Esophagus squamous epithelium (tissue), 5 donors: ENCODE measurements around the gene OR1I1. TPM values are rescaled to one million over a fixed set of nuclear protein-coding genes. Genes with fewer than 3 reads are reported as not detected.

Experiments
- DNase-seq: peaks from one replicate; lab custom pipeline; 2025; lab: John Stamatoyannopoulos, UW
- H3K27ac ChIP-seq, 4 donors: fragments of 200-600 bp; sonication (generic); one replicate each; pipeline ENCODE4 v1.5.1; 2016 to 2019; ENCODE audit warnings: mild to moderate bottlenecking in 1 of 4
- H3K27me3 ChIP-seq, 4 donors: fragments of 200-600 bp; sonication (generic); 1 replicate in 3 of 4; 2 replicates in 1 of 4; pipeline versions ENCODE4 v1.5.1 to v1.6.0; 2017 to 2021; ENCODE audit warnings: antibody characterized with exemption in 1 of 4
- H3K36me3 ChIP-seq, 3 donors: fragments of 200-600 bp; sonication (generic); one replicate each; pipeline ENCODE4 v1.5.1; 2016 to 2019
- H3K4me1 ChIP-seq, 3 donors: fragments of 200-600 bp; sonication (generic); one replicate each; pipeline ENCODE4 v1.5.1; 2017 to 2019
- H3K4me3 ChIP-seq, 4 donors: fragments of 200-600 bp; sonication (generic); 1 replicate in 3 of 4; 2 replicates in 1 of 4; pipeline ENCODE4 v1.5.1; 2016 to 2019; ENCODE audit warnings: mild to moderate bottlenecking in 2 of 4, moderate library complexity in 1 of 4
- H3K9me3 ChIP-seq, 3 donors: fragments of 200-600 bp; sonication (generic); one replicate each; pipeline ENCODE4 v1.5.1; 2016 to 2019
- CTCF ChIP-seq, 6 experiments: fragments of 450-650 bp in 4 of 6; fragments of 200-600 bp in 2 of 6; sonication (generic) in 2 of 6; IDR thresholded peaks; one replicate each; pipeline ENCODE4 v1.5.1; 2016 to 2019; ENCODE audit warnings: antibody characterized with exemption in 6 of 6, mild to moderate bottlenecking in 4 of 6, moderate library complexity in 4 of 6
- POLR2A ChIP-seq, 4 donors: fragments of 450-650 bp; IDR thresholded peaks; one replicate each; pipeline ENCODE4 v1.6.1; 2017; ENCODE audit warnings: antibody characterized with exemption in 4 of 4, mild to moderate bottlenecking in 4 of 4, moderate library complexity in 3 of 4
- WGBS, 2 donors: methylation state at CpG; one replicate each; pipeline ENCODE4 v1.1.5; 2018; 5-methylcytosine and 5-hydroxymethylcytosine counted together
- intact Hi-C: fragments of 100-400 bp; cut with DNase I; formaldehyde crosslinking; loops from one replicate; pipeline ENCODE4 v1.15.0; 2022
- total RNA-seq, 4 donors: library from RNA; depleted of rRNA; stranded (reverse); fragments of >200 nt; gene quantifications; one replicate each; pipeline ENCODE4 v1.1.0, GENCODE V29; 2016
- donor health status: DM: yes; HTN: yes; CAD: no.

Gene OR1I1, protein sequence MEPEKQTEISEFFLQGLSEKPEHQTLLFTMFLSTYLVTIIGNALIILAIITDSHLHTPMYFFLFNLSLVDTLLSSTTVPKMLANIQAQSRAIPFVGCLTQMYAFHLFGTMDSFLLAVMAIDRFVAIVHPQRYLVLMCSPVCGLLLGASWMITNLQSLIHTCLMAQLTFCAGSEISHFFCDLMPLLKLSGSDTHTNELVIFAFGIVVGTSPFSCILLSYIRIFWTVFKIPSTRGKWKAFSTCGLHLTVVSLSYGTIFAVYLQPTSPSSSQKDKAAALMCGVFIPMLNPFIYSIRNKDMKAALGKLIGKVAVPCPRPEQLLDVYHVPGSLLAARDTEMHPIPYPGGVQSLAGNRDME
- total RNA-seq = not detected

DNA sequence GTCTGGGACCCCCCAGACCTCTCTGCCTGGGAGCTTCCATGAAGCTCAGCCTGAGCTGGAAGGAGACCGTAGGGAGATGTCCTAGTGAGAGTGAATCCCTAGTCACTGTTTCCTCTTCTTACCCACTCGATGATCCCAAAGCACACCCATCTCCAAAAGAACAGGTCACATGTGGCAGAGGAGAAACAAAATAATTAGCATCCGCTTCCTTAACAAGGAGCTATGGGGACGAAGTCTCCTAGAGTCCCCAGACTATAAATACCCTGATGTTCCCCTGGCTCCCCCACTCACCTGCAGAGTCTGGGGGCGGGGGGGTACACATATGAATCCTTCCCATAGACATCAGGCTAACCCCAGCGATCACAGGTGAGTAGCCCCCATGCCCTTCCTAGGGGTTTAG, at the start of gene OR1I1:
TSS of gene OR1I1 (plus strand) at position 301 of the 400 bp plus-strand sequence. CDS start 4,855 bp downstream, outside the sequence.
- intact Hi-C loops = no loop called here

GRCh38 chr19:15035795-15036311, 46.2 kb upstream of the OR1I1 start:
- no peak for DNase-seq
- Histone ChIP-seq H3K27me3 (peaks cover 0 to 17% (median 0%) of the 10 kb centered on the region in 4 donors), H3K4me1 (peaks cover 4 to 32% (median 5%) of the 10 kb centered on the region in 3 donors), H3K9me3 (no peaks in the 10 kb centered on the region), H3K36me3 (no peaks in the 10 kb centered on the region), H3K27ac (no peak overlapping the region), H3K4me3 (no peak overlapping the region)
- intact Hi-C loops = no loop called here
- TF ChIP-seq CTCF (IDR thresholded peaks at IDR 0.05) (no peak), POLR2A (IDR thresholded peaks at IDR 0.05) (no peak)
- 61 to 71% methylated on average over 1 of the region's 1 CpG for WGBS, 2 donors

More for the DNA sequence above, at the start of gene OR1I1:
- Histone ChIP-seq H3K4me1 (no peaks in the 10 kb centered on the region), H3K4me3 (no peak within 1 kb of the TSS), H3K27ac (no peak within 1 kb of the TSS), H3K9me3 (no peaks in the 10 kb centered on the region), H3K27me3 (peaks cover 0 to 79% (median 0%) of the 10 kb centered on the region in 4 donors), H3K36me3 (no peaks in the 10 kb centered on the region)
- TF ChIP-seq POLR2A (IDR thresholded peaks at IDR 0.05) = no peak
- no peak for TF ChIP-seq CTCF (IDR thresholded peaks at IDR 0.05)
- 58 to 70% methylated on average over 5 to 6 of the region's 6 CpGs for WGBS, 2 donors
- no peak for DNase-seq

DNA sequence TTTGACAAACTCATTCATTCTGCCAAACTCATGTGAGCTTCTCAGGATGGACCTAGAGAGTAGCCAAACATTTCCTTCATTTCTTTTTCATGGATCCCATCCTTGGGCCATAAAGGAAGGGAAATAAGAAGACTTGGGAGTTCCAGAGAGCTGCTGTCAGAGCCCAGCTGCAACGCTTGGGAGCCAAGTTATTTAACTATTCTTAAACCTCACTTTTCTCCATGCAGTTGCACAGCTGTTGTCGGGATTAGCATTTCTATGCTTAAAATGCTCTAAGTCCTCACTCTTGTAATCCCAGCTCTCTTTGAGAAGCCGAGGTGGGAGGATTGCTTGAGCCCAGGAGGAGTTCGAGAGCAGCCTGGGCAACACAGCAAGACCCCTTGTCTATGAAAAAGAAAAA, 44.4 kb upstream of the OR1I1 start:
- no peak for DNase-seq
- Histone ChIP-seq H3K4me3 (no peak overlapping the region), H3K4me1 (peaks cover 4 to 32% (median 5%) of the 10 kb centered on the region in 3 donors), H3K9me3 (no peaks in the 10 kb centered on the region), H3K27ac (no peak overlapping the region), H3K27me3 (peaks cover 0 to 30% (median 0%) of the 10 kb centered on the region in 4 donors), H3K36me3 (no peaks in the 10 kb centered on the region)
- 15 to 18% methylated on average over 4 of the region's 4 CpGs for whole genome bisulfite sequencing, 2 donors
- intact Hi-C loops = no loop called here
- TF ChIP-seq POLR2A (IDR thresholded peaks at IDR 0.05) (no peak), CTCF (IDR thresholded peaks at IDR 0.05) (no peak)

DNA sequence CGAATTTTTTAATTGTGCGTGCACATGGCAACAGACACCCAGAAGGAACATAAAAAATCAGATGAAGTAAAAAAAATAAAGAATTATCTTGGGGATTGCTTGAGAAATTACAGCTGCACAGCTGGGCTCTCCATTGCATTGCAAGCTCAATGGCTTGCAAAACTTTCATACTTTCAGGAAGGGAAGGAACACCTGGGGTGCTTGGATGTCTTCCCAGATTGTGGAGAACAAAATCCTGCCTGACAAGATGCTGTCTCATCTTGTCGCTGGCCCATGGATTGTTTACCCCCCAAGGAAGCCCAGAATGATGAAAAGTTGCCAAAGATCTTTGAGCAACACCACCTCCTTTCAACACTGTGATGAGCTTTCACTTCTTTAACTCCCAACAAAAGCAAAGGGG, 43.7 kb upstream of the OR1I1 start:
- Histone ChIP-seq H3K36me3 (no peaks in the 10 kb centered on the region), H3K27ac (peak overlapping the region in 2 of 4 donors; percentile 17 to 50), H3K27me3 (peaks cover 0 to 29% (median 0%) of the 10 kb centered on the region in 4 donors), H3K4me3 (no peak overlapping the region), H3K9me3 (no peaks in the 10 kb centered on the region), H3K4me1 (peaks cover 4 to 32% (median 5%) of the 10 kb centered on the region in 3 donors)
- intact Hi-C loops = no loop called here
- no peak for TF ChIP-seq POLR2A (IDR thresholded peaks at IDR 0.05)
- TF ChIP-seq CTCF (IDR thresholded peaks at IDR 0.05) = no peak
- DNase-seq = no peak
- 20 to 31% methylated on average over 3 of the region's 3 CpGs for WGBS, 2 donors

DNA sequence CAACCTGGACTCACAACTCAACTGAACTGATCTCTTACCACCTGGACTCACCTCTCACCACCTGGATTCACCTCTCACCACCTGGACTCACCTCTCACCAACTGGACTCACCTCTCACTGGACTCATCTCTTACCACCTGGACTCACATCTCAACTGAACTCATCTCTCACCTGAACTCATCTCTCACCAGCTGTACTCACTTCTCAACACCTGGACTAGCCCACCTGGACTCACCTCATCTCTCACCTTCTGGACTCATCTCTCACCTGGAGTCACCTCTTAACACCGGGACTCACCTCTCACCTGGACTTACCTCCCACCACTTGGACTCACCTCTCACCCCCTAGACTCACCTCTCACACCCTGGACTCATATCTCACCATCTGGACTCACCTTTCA, 40.0 kb upstream of the OR1I1 start:
- 82 to 84% methylated on average over 1 of the region's 1 CpG for WGBS, 2 donors
- intact Hi-C loops = no loop called here
- no peak for DNase-seq
- Histone ChIP-seq H3K27me3 (peaks cover 0 to 38% (median 0%) of the 10 kb centered on the region in 4 donors), H3K4me3 (no peak overlapping the region), H3K27ac (no peak overlapping the region), H3K9me3 (no peaks in the 10 kb centered on the region), H3K4me1 (peaks cover 4 to 22% (median 5%) of the 10 kb centered on the region in 3 donors), H3K36me3 (no peaks in the 10 kb centered on the region)
- TF ChIP-seq POLR2A (IDR thresholded peaks at IDR 0.05) (no peak), CTCF (IDR thresholded peaks at IDR 0.05) (no peak)
